Omental fat pad (tissue), 4 donors: ENCODE measurements around the gene PPP1R1C. TPM values are rescaled to one million over a fixed set of nuclear protein-coding genes. Genes with fewer than 3 reads are reported as not detected.

ENCODE experiments used
- ATAC-seq: fragments of 150-250 bp; one replicate; pipeline ENCODE4 v1.9.1; 2016; ENCODE audit warnings: mild to moderate bottlenecking, moderate library complexity; ENCODE audit not compliant: low FRiP score
- DNase-seq: peaks from one replicate; pipeline ENCODE4 v3.0.0-alpha.2; 2019; ENCODE audit warnings: low spot score
- CTCF ChIP-seq, 3 donors: fragments of 450-650 bp; IDR thresholded peaks; one replicate each; pipeline ENCODE4 v1.5.1; 2016 to 2017; ENCODE audit warnings: antibody characterized with exemption in 3 of 3, mild to moderate bottlenecking in 3 of 3, moderate library complexity in 2 of 3
- total RNA-seq, 4 donors: library from RNA; depleted of rRNA; stranded (reverse); fragments of >200 nt; gene quantifications; one replicate each; pipeline ENCODE4 v1.1.0, GENCODE V29; 2016

The PPP1R1C gene
- total RNA-seq, 4 donors from 2014 or later: 1.1 to 1.3 TPM; not detected in 2

- TF ChIP-seq CTCF (IDR thresholded peaks at IDR 0.05): no peak
- DNase-seq (no peak), ATAC-seq (no peak)
Observed at GRCh38 chr2:181972431-181973170, 13.1 kb upstream of the PPP1R1C start.

- TF ChIP-seq CTCF (IDR thresholded peaks at IDR 0.05): no peak
- DNase-seq (no peak), ATAC-seq (no peak)
Observed at GRCh38 chr2:181973171-181973783, 12.4 kb upstream of the PPP1R1C start.

GRCh38 chr2:181977661-181978350 lies 7.8 kb upstream of the PPP1R1C start:
- TF ChIP-seq CTCF (IDR thresholded peaks at IDR 0.05): no peak
- DNase-seq (no peak), ATAC-seq (no peak)

- ATAC-seq (no peak), DNase-seq (no peak)
- TF ChIP-seq CTCF (IDR thresholded peaks at IDR 0.05): no peak
Observed at GRCh38 chr2:181978351-181979150, 7.1 kb upstream of the PPP1R1C start.

- ATAC-seq (no peak), DNase-seq (no peak)
- TF ChIP-seq CTCF (IDR thresholded peaks at IDR 0.05): no peak
Observed at GRCh38 chr2:181984060-181984459, 1.6 kb upstream of the PPP1R1C start.

GRCh38 chr2:181984814-181985631 lies 630 bp upstream of the PPP1R1C start:
- no peak for TF ChIP-seq CTCF (IDR thresholded peaks at IDR 0.05)
- ATAC-seq (no peak), DNase-seq (no peak)
